Posterior cingulate gyrus (tissue), 11 donors: ENCODE results near the gene PCID2.
"Not testable (repeated sequence)": the region's sequence is repeated elsewhere in the genome, so short reads cannot be mapped to it uniquely, and the experiment has no call there.

Experiments
- DNase-seq, 10 donors: peaks; one replicate each; pipeline versions ENCODE4 v3.0.0 to v3.0.0-alpha.2; 2020 to 2021; ENCODE audit warnings: mixed read lengths in 3 of 10
- intact Hi-C: fragments of 100-400 bp; cut with DNase I; formaldehyde crosslinking; loops from one replicate; pipeline ENCODE4 v1.15.1; 2023

PCID2 gene

DNA sequence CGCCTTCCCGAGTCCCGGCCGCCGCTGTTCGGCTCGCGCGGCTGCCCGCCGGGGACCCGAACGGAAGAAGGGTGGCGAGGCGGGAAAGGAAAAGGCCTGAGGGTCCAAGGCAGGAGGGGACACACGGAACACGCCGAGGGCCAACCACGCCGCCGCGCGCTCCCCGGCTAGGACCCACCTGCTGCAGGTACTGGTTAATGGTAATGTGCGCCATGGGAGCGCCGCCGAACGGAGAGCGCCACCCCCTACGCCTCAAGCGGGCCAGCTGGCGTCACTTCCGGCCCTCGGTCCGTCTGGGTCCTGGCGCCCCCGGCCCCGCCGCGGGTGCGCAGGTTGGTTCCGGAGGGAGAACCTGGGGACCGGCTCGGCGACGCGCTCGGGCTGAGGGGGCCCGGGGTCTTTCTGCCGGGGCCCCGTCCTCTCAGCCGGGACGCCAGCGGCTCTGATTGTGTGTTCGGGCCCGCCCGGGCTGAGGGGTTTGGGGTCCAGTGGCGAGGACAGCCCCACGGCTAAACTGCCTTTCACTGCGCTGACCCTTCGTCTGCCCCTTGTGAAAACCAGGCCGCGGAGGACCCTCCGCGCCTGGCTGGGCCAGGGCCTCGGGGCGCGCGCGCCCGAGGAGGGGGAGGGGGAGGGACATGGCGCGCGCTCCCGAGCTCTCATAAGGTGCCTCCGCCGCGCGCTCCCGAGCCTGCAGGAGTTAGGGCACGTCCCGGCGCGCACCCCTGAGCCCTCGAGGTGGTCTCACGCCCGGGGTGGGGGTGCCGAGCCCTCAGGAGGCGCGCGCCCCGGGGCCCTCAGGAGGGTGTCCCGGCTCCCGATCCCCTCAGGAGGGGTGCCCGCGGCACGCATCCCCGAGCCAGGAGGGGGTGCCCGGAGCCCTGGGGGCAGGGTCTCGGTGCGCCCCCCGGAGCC is at the start of gene PCID2:
Gene PCID2, minus strand, starts transcription at position 249 of the 915 bp plus-strand sequence. Its CDS starts 35 bp downstream, at position 214.
- intact Hi-C loops: loop anchor here (2.0 to 10.0 kb wide), 3 partner anchors 88 to 286 kb away; partner anchors contain the start of genes DCUN1D2 and LAMP1
- DNase-seq: peak; percentile 81 to 98 (median 88)

DNA sequence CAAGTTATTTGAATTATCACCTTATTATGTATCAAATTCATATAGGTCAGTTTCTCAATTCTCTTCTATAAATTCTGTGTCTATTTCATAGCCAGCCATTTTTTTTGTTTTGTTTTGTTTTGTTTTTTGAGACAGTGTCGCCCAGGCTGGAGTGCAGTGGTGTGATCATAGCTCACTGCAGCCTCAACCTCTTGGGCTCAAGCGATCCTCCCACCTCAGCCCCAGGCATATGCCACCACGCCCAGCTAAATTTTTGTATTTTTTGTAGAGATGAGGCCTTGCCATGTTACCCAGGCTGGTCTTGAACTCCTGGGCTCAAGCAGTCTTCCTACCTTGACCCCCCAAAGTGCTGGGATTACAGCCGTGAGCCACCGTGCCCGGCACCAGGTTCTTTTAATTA is 49.4 kb upstream of the PCID2 start:
- DNase-seq, intact Hi-C loops: not testable (repeated sequence)

DNA sequence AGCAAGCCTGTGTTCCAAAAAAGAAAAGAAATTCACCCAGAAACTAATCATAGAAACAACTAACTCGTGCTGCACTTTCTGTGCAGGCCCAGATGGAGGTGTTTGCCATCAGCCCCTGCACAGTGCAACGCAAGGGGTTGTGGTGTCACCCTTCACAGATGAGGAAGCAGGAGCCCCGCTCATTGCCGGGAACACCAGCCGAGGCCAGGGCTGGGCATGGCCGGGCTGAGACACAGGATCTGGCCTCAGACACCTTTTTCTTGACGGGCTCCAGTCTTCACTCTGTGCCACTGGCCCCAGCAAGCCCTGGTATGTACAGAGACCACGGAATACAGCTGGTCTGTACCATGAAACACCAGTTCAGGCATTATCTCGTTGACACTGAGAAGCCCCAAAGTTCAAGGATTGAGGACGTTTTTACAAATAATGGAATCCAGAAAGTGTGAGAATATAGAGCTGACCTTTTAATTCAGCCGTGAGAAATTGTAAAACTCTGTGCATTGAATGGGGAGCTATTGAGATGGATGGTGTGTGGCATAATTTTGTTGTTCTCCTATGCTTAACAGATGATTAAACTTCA is 44.1 kb upstream of the PCID2 start:
- DNase-seq: no peak
- intact Hi-C loops: no loop called here

DNA sequence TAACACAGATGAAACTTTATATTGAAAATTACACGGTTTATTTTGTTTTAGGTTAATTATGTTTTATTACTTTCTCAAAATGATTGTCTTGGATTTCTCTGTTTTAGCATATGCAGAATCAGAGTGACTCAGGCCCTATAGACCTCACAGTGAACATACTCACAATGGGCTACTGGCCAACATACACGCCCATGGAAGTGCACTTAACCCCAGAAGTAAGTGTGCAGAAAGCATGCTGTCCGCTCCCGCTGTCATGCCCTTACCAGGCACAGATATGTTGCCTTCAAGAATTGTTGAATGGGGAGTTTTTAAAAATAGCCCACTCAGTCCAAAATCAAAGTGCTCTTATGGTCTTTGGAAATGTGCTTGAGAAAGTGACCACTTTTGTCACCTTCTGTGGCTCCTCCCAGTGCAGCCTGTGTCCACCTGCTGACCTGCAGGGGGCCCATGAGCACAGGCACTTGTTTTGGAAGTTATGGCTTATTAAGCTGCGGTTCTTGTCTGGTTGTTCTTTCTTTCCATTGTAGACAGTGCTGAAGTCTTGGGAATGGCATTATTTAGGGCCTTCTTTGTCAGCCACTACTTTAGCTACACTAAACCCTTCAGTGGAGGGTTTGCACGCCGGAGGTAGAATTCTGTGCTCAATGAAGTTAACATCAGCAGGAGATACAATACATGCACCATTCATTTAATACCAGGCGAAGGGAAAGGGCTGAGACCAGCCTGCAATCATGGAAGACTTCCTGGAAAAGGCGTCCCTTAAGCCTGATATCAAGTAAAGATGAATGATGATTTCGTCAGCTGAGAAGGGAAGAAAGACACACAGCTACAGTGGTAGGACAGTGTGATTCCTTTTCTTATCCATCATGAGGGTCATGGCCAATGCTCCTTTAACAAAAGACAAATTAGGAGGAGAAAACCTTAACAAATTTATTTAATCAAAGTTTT is 37.7 kb upstream of the PCID2 start:
- DNase-seq: no peak
- intact Hi-C loops: no loop called here

DNA sequence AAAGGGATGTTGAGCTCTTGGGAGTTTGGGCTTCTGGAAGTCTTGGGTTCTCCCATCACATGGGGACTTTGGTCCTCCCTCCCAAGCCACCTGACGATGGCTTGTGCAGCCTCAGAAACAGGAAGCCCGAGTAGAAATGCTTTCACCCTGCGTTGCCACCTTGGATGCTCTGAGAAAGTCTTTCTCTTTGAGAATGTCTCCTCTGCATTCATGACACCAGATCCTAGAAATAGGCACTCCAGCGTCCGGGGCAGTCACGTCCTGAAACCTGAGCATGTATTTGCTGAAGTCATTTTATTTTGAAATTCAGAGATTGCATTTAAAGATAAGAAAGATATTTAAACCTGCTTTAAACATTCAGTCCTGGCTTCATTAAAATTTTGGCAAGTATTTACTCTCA is 35.4 kb upstream of the PCID2 start:
- no peak for DNase-seq
- intact Hi-C loops: no loop called here

DNA sequence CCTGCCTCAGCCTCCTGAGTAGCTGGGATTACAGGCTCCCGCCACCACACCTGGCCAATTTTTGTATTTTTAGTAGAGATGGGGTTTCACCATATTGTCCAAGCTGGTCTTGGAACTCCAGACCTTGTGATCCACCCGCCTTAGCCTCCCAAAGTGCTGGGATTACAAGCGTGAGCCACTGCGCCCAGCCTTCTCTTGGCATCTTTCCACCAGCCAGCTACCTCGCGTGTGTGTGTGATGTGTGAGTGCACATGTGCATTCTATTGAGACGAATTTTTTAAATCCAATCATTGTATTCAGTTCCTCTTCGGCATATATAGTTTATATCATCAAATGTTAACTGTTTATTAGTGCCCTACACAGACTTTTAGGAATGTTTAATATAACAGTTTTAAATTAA is 33.2 kb upstream of the PCID2 start:
- DNase-seq, intact Hi-C loops: not testable (repeated sequence)

DNA sequence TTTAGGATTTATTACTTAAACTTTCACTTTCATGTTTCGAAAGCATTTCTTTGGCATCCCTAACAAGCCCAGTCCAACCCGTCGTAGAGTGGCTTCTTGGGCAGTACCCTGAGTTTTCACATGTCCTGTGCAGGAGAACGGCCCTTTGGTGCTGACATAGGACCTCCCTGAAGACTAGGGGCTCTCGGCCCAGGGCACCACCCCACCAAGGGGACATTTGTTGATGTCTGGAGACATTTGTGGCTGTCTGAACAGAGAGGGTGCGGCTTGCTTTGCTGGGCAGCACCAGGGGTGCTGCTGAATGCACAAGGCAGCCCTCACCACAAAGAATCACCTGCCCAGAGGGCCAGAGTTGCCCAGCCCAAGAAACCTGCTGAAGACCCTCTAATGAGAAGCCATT is 31.5 kb upstream of the PCID2 start:
- intact Hi-C loops: no loop called here
- DNase-seq: no peak

DNA sequence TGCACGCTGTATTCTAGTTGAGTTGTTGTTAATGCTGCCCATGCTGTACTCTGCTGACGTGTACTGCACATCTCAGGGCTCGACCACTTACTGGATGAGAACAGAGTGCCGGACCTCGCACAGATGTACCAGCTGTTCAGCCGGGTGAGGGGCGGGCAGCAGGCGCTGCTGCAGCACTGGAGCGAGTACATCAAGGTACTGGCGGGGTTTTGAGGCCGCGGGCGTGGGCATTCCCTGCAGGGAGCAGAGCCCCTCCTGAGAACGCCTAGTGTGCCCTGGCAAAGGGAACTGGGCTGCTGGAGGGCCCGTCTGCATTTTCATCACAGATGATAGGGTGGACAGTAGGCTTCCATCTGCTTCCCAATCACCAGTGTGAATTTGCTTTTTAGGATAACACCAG is 30.9 kb upstream of the PCID2 start:
- intact Hi-C loops: no loop called here

DNA sequence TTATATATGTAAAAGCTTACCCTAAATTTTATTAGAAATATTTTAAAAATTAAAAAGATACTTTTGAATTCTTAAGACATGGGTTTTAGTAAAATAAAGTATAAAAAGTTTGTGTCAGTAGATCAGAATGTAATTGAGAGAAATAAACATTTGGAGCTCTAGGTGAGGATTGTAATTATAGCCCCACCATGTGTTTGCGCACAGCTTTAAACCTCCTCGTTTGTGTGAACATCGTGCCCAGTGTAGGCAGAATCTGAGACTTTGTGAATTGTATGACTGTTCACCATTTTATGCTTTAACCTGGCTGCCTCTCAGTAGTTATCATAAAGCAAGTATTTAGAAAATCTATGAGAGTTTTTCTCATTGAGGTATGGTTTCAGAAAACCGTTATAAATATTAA is 30.1 kb upstream of the PCID2 start:
- DNase-seq: no peak
- intact Hi-C loops: no loop called here

More for the DNA sequence above, 30.9 kb upstream of the PCID2 start:
- no peak for DNase-seq

DNA sequence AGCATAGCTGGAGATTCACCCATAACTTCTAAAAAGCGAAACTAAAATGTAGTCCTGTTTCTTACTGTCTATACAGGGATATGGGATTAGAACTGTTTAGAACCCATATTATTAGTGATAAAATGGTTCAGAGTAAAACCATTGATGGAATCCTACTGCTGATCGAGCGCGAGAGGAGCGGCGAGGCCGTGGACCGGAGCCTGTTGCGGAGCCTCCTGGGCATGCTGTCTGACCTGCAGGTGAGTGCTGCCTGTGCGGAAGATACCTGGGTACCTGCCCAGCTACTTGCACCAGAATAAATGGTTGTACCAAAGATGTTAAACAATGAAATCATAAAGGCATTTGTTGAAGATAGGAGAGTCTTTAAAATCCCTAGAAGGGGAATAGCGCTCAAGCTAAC is 24.6 kb upstream of the PCID2 start:
- intact Hi-C loops: no loop called here
- no peak for DNase-seq

DNA sequence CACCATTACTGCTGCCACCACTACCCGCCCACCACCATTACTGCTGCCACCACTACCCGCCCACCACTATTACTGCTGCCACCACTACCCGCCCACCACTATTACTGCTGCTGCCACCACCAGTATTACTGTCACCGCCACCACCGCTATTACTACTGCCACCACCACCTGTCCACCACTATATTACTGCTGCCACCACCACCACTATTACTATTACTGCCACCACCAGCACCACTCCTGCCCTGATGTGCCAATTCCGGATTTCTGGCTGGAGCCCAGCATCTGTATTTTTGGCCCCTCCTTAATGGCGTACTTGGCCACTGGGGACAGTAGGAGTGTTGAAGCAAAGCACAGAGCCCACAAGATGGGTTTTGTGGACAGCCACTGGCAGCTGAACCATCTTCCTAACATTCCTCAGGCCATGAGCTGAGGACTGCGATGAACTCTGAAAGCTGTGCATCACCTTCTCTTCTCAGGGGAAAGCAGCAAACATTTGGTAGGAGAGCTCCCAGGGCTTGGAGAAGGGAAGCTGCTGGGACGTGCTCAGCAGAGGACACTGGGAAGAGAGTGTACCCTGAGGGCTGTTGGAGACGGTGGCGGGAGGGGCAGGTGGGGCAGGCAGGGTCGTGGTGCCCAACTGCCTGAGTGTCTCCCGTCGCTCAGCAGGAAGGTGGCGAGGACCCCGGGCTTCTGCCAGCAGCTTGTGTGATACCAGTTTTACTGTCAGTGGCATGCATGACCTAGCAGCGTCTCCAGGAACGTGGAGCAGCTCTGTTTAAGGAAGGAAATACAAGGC is 23.9 kb upstream of the PCID2 start:
- no peak for DNase-seq
- intact Hi-C loops: no loop called here

DNA sequence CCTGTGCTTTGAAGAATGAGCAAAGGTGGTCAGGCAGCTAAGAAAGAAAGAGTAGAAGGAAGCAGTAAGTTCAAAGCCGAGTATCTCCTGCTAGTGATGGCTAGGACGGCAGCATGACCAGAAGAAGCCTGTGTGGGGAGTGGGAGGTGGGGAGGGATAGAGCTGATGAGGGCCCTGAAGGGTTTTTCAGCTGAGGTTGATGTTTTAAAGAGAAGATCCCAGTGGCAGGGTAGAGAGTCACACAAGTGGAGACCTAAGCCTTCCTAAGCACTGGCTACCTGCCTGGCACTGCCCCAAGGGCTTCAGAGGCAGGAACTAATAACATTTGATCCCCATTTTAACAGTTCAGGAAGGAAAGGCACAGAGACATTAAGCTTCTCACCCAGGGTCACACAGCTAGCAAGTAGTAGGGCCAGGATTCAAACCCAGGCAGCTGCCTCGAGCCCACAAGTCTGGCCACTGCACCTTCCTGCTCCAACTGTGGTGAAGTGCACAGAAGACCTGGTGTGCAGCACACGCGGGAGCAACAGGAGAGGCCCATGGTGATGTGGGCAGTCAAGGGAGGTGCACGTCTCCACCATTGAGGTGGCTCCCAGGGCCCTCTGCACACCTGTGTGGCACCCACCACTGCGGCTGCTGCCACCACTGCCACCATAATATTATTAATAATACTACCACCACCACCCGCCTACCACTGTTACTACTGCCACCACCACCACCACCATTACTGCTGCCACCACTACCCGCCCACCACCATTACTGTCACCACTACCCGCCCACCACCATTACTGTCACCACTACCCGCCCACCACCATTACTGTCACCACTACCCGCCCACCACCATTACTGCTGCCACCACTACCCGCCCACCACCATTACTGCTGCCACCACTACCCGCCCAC is 23.1 kb upstream of the PCID2 start:
- no peak for DNase-seq
- intact Hi-C loops: no loop called here

DNA sequence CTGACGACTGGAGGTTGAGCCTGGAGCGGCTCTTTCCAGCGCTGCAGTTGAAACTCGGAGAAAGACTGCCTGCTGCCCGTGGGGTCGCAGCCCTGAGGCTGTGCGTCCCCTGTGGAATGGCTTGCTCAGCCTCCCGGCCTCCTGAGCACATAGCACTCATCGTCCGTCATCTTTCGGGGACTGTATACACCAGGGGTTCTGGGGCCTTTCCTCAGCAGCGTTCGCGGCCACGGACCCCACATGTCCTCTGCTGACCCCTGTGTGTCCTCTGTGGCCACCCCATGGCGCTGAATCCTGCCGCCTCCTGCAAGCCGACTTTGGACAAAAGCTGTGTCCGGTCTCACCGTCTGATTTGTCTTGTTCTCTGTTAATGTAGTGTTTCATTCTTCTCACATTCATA is 21.3 kb upstream of the PCID2 start:
- intact Hi-C loops: no loop called here
- DNase-seq: no peak

DNA sequence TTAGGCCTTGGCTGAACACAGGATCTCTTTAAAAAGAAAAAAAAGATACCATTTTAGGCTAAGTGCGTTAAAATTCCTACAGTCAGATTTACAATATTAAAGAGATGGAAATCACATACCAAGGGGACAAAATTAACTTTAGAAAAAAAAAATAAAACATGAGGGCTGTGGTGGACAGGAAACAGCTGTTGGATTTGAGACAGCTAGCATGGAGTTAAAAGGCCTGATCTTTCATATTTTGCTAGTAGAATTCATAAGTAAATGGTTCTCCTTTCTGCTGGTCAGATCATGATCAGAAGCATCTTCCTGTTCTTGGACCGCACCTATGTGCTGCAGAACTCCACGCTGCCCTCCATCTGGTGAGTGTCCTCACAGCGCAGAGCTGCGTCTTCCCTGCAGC is 20.7 kb upstream of the PCID2 start:
- intact Hi-C loops: no loop called here
- no peak for DNase-seq

DNA sequence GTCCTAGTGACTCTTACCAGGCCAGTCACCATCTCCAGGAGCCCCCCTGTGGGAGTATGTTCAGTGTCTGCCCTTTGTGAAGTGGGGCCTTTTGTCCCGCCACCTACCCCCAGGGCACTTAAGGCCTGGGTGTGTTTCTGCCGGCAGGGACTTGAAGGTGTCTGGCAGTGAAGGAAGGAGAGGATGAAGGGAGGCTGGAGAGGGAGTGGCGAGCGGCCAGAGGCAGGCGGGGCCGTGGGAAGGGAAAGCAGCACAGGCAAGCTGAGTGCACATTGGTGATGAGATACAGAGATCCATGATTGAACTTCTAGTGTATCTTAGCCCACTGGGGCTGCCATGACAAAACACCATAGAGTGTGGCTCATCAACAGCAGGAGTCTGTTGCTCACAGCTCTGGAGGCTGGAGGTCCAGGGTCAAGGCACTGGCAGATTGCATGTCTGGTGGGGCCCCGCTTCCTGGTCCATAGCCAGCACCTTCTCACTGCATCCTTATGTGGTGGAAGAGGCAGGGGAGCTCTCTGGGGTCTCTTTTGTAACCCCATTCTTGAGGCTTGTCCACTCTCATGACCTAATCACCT is 18.5 kb upstream of the PCID2 start:
- intact Hi-C loops: no loop called here
- no peak for DNase-seq

DNA sequence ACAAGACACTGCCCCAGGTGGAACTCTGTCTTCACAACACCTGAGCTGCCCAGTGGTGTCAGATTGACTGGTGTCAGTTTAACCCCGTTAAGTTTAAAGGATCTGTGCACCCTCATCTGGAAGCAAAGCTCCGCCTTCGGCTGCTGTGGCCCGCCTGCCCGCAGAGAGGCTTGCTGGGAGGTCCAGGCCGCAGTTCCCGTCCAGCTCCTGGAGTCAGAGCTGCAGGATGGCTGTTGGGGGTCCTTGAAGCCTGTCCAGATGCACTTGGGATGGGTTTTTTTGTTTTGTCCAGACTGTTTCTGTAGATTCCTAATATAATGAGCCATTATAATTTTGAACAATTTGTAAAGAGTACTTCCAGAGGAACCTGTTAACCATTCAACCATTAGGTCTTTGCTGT is 17.0 kb upstream of the PCID2 start:
- no peak for DNase-seq
- intact Hi-C loops: no loop called here

DNA sequence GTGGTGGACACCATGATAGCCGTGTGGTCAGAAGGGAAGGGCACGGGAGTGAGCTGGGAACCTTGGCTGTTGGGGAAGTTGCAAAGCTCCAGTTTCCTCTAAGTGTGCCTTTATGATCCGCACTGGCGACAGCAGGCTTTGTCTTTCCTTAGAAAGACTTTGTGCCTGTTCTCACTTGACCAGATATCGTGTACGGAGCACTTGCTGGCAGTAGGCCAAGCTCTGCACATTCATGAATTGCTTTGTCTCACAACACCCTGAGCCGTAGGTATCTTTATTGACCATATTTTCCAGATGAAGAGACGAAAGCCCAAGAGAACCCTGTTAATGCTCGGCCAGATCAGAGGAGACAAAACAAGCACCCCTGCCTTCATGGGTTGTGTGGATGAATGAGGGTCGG is 16.0 kb upstream of the PCID2 start:
- no peak for DNase-seq
- intact Hi-C loops: no loop called here

DNA sequence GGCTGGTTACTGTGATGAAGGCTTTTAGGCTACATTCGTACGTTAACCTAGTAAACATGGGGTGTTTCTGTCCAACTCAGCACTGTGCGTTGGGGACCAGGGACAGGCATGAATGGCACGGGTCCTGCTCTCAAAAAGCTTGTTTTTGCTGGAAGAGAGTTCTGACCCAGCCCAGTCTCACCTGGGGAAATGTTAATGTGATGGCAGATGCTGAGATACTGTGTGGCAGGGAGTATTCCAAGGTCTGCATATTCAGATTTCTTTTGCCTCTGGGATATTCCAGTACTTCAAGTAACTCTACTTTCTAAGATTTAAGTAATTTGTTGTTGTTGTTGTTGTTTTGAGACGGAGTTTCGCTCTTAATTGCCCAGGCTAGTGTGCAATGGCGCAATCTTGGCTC is 14.6 kb upstream of the PCID2 start:
- intact Hi-C loops: no loop called here
- no peak for DNase-seq

DNA sequence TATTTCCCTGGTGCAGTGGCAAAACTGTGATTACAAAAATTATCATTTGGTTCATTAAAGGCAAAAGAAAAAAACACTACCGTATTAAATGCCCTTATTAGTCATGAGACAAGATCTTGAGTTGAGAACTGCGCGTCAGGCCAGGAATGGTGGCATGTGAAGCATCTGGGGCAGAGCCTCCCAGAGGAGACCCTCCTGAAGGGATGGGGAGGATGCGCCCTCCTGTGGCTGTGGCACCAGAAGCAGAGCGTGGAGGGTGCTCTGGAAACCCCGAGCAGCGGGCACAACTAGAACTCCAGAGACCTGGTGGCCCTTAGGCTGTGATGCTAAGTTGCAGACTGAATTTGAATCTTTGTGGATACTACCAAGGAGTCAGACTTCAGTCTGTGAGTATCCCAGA is 12.4 kb upstream of the PCID2 start:
- no peak for DNase-seq
- intact Hi-C loops: no loop called here
